GM18511 (cell line): ENCODE results near the gene WSB1.
"Not testable (repeated sequence)": the region's sequence is repeated elsewhere in the genome, so short reads cannot be mapped to it uniquely, and the experiment has no call there.

Source experiments
- ATAC-seq: cut with Tn5 transposase; IDR thresholded peaks from one replicate; pipeline ENCODE4 v1.9.1; 2021; ENCODE audit warnings: mild to moderate bottlenecking, moderate library complexity; ENCODE audit not compliant: unreplicated experiment

The WSB1 gene

GRCh38 chr17:27293898-27294688 lies at the start of gene WSB1:
Gene WSB1 (plus strand): TSS chr17:27294114. CDS start chr17:27294396, 282 bp downstream.
- peak; percentile 73 for ATAC-seq

- ATAC-seq: no peak
These were observed 49.3 kb upstream of the WSB1 start for GRCh38 chr17:27244491-27245223.

- peak; percentile 84 for ATAC-seq
These were observed 48.7 kb upstream of the WSB1 start for GRCh38 chr17:27245230-27245696.

- ATAC-seq: no peak
These were observed 47.4 kb upstream of the WSB1 start for GRCh38 chr17:27246537-27246936.

GRCh38 chr17:27247071-27247957 lies 46.6 kb upstream of the WSB1 start:
- ATAC-seq: no peak

- ATAC-seq: no peak
These were observed 46.0 kb upstream of the WSB1 start for GRCh38 chr17:27247958-27248342.

GRCh38 chr17:27250791-27251190 lies 43.1 kb upstream of the WSB1 start:
- ATAC-seq: not testable (repeated sequence)

- ATAC-seq: not testable (repeated sequence)
These were observed 39.1 kb upstream of the WSB1 start for GRCh38 chr17:27254802-27255201.

- no peak for ATAC-seq
These were observed 37.5 kb upstream of the WSB1 start for GRCh38 chr17:27256225-27257030.

- no peak for ATAC-seq
These were observed 36.9 kb upstream of the WSB1 start for GRCh38 chr17:27257031-27257357.

- ATAC-seq: no peak
These were observed 34.6 kb upstream of the WSB1 start for GRCh38 chr17:27259356-27259755.

- no peak for ATAC-seq
These were observed 30.5 kb upstream of the WSB1 start for GRCh38 chr17:27263386-27263785.

- ATAC-seq: no peak
These were observed 29.7 kb upstream of the WSB1 start for GRCh38 chr17:27264068-27264812.

GRCh38 chr17:27265333-27265732 lies 28.6 kb upstream of the WSB1 start:
- no peak for ATAC-seq

GRCh38 chr17:27266228-27266627 lies 27.7 kb upstream of the WSB1 start:
- ATAC-seq: no peak

GRCh38 chr17:27268394-27269085 lies 25.4 kb upstream of the WSB1 start:
- no peak for ATAC-seq

GRCh38 chr17:27269201-27269600 lies 24.7 kb upstream of the WSB1 start:
- no peak for ATAC-seq

- ATAC-seq: no peak
These were observed 23.9 kb upstream of the WSB1 start for GRCh38 chr17:27269974-27270373.

- ATAC-seq: no peak
These were observed 17.2 kb upstream of the WSB1 start for GRCh38 chr17:27276653-27277156.
